Stimulated activated naive CD8-positive, alpha-beta T cell treated with anti-CD3 and anti-CD28 coated beads, Interleukin-15, amount 100 ng/mL, for 72 hours (primary cell): ENCODE data around the gene MSRB1.

Experiments used
- ATAC-seq: fragments of 150-1000 bp; cut with Tn5 transposase; 2 replicates; pipeline ENCODE4 v1.10.0; 2021; ENCODE audit warnings: mild to moderate bottlenecking, moderate library complexity
- DNase-seq, 2 donors: peaks; one replicate each; pipeline ENCODE4 v3.0.0; 2021 to 2022
- H3K27ac Mint-ChIP-seq, 2 donors: one replicate each; pipeline ENCODE4 v1.8.0; 2022; ENCODE audit warnings: mild to moderate bottlenecking in 2 of 2, mixed read lengths in 2 of 2, moderate library complexity in 2 of 2
- H3K27me3 Mint-ChIP-seq: one replicate; pipeline ENCODE4 v1.8.0; 2022; ENCODE audit warnings: mixed read lengths
- H3K4me1 Mint-ChIP-seq: one replicate; pipeline ENCODE4 v1.8.0; 2022; ENCODE audit warnings: mild to moderate bottlenecking, mixed read lengths
- H3K4me3 Mint-ChIP-seq, 2 donors: one replicate each; pipeline ENCODE4 v1.8.0; 2022; ENCODE audit warnings: mild to moderate bottlenecking in 2 of 2, mixed read lengths in 2 of 2, moderate library complexity in 1 of 2
- H3K9me3 Mint-ChIP-seq, 2 donors: one replicate each; pipeline ENCODE4 v1.8.0; 2022; ENCODE audit warnings: mixed read lengths in 2 of 2

MSRB1 gene, protein sequence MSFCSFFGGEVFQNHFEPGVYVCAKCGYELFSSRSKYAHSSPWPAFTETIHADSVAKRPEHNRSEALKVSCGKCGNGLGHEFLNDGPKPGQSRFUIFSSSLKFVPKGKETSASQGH

DNA sequence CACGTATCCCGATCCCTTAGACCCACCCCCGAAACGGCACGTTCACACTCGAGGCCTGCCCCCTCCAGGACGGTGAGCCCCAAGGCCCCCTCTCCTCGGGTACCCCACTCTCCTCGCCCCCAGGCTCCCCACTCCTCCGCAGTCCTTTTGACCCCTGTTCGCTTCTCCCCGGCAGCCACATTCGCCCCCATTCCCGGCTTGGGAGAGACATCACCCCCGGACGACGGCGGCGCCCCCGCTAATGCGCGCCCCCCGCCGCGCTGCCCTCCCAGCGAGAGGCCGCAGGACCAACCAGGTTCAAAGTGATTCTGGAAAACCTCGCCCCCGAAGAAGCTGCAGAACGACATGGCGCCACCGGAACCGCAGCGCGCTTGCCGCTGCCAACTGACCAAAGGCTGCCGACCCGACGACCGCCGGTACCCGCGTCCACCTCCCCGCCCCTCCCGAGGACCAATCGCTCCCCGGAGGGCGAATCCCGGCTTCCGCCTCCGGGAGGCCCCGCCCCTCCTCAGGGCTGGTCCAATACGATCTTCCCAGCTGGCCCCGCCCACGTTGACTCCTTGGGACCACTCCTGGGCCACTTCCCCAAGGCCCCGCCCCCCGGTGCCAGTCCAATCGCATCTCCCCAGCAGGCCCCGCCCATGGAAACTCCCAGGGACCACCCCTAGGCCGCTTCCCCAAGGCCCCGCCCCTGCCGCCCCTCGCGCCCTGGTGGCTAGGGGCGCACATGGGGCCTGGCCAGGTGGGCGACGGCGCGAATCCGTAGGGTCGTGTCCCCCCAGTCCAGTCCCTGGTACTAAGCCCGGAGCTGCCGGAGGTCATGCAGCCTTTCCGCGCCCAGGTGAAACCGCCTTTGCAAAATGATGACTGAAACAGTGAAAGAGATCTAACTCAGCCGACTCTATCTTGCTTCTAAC lies at the start of gene MSRB1:
Gene MSRB1 (minus strand): TSS at position 390 of the 917 bp plus-strand sequence. CDS start 43 bp downstream, at position 347.
- peak within 1 kb of the TSS; percentile 93 to 94 for H3K4me3 Mint-ChIP-seq
- no peaks in the 10 kb centered on the region for H3K9me3 Mint-ChIP-seq
- peaks cover 35% of the 10 kb centered on the region for H3K4me1 Mint-ChIP-seq
- DNase-seq, result peak; percentile 99 to 100
- peak; percentile 97 for ATAC-seq
- no peaks in the 10 kb centered on the region for H3K27me3 Mint-ChIP-seq
- peak within 1 kb of the TSS; percentile 86 to 97 for H3K27ac Mint-ChIP-seq

DNA sequence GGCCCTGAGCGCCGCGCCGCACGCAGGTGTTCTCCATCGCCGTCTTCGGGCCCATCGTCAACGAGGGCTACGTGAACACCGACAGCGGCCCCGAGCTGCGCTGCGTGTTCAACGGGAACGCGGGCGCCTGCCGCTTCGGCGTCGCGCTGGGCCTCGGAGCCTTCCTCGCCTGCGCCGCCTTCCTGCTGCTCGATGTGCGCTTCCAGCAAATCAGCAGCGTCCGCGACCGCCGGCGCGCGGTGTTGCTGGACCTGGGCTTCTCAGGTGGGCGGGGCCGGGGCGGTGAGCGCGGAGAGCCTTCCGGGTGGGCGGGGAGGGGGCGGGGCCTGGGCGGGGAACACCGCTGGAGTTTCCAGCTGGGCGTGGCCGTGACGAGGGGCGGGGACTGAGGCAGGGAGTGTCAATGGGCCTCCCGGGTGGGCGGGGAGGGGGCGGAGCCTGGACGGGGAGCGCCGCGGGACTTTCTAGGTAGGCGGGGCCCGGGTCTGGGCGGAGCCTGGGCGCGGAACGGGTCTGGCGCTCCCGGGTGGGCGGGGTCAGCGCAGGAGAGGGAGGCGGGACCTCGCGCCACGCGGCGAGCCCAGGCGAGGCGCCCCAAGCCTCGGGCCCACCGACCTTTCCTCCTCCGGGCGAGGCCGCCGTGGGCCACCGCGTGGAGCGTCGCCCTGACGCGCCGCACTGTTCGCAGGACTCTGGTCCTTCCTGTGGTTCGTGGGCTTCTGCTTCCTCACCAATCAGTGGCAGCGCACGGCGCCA lies 49.1 kb upstream of the MSRB1 start:
- ATAC-seq (peak; percentile 72), DNase-seq (peak; percentile 94 to 95)
- Mint-ChIP-seq H3K9me3 (no peaks in the 10 kb centered on the region), H3K4me3 (peak overlapping the region; percentile 83 to 89), H3K27me3 (peaks cover 27% of the 10 kb centered on the region), H3K27ac (no peak overlapping the region), H3K4me1 (peaks cover 43% of the 10 kb centered on the region)

DNA sequence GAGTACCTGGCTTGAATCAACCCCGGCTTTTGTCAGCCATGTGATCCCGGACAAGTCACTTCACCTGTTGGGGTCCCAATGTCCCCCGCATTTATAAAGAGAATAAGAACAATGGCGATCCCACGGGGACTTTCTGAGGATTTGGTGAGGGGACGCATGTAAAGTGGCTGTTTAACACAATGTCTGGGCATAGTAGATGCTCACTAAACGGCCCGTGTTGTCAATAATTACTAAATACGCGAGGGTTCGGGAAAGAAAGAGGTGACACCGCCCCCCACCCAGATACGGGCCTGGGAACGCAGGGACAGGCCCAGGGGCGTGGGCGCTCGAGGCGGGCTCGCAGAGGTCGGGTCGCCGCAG lies 48.6 kb upstream of the MSRB1 start:
- DNase-seq, result no peak
- peaks cover 37% of the 10 kb centered on the region for H3K4me1 Mint-ChIP-seq
- H3K27me3 Mint-ChIP-seq, result peaks cover 27% of the 10 kb centered on the region
- H3K9me3 Mint-ChIP-seq, result no peaks in the 10 kb centered on the region
- ATAC-seq, result no peak
- H3K4me3 Mint-ChIP-seq, result peak overlapping the region; percentile 83 to 89
- peak overlapping the region in 1 of 2 donors; percentile 54 for H3K27ac Mint-ChIP-seq

DNA sequence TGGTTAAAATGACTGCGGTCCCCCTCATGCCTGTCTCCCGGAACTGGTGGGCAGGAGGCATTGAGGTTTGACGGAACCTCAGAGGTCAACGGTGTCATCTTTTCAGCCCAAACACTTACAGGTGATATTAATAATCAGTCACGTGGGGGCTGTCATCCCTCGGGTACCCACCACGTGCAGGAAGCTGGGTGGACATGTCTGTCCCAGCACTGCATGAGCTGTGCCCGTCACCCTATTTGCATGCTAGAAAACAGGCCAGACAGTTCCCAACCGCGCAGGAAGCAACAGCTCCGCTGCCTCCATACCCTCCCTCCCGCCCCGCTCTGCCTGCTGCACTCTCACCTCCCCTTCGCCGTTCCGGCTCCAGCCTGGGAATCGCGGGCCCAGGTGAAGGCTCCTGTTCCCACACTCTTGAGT lies 48.1 kb upstream of the MSRB1 start:
- Mint-ChIP-seq H3K27me3 (peaks cover 27% of the 10 kb centered on the region), H3K9me3 (no peaks in the 10 kb centered on the region), H3K4me3 (peak overlapping the region; percentile 83 to 89), H3K4me1 (peaks cover 37% of the 10 kb centered on the region), H3K27ac (peak overlapping the region; percentile 54 to 76)
- DNase-seq, result peak; percentile 59 to 79
- peak; percentile 69 for ATAC-seq

DNA sequence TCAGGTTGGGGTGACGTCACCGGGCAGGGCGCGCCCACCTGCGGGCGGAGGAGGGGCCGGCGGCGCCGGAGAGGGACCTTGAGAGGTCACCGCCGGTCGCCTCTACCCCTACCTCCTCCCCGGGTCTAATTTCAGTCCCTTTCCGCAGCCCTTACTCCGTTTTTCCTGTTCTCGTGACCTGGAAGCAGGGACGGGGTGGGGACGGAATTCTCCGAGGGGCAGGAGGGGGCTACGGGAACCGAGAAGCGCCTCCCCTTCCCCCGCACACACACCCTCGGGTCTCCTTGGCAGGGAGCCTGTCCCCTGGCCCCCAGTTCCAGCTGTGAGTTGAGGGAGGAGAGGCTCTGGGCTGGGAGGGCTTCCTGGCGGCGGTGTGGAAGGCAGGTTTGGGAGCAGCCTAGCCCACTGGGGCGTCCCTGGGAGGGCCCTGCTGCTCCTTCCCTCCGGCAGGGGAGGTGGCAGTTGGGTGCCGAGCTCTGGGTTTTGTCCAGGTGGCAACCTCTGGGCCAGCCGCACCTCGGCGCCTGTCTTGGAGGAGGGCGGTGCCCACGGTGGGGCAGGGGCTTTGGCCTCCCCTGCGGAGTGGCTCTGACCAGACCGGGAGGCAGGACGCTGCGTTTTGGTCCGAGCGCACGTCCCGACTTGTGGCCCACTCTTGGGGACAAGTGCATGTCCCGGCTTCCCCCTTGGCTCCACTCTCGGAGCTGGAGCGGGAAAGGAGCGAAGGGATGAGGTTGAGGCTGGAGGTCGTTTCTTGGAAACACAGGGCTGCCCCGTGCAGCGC lies 47.5 kb upstream of the MSRB1 start:
- Mint-ChIP-seq H3K27ac (peak overlapping the region; percentile 54 to 76), H3K4me3 (peak overlapping the region; percentile 83 to 89), H3K27me3 (peaks cover 27% of the 10 kb centered on the region), H3K4me1 (peaks cover 40% of the 10 kb centered on the region), H3K9me3 (no peaks in the 10 kb centered on the region)
- ATAC-seq (peak; percentile 18), DNase-seq (peak; percentile 43 to 50)

DNA sequence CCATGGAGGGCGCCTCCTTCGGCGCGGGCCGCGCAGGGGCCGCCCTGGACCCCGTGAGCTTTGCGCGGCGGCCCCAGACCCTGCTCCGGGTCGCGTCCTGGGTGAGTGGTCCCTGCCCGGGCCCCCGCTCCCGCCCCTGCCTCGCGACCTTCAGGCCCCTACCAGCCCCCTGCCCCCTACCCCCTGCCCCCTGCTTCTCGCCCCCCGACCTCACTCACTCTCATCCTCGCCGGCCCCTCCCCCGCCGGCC lies 47.0 kb upstream of the MSRB1 start:
- Mint-ChIP-seq H3K27ac (no peak overlapping the region), H3K4me3 (peak overlapping the region; percentile 83 to 89), H3K4me1 (peaks cover 45% of the 10 kb centered on the region), H3K9me3 (no peaks in the 10 kb centered on the region), H3K27me3 (peaks cover 27% of the 10 kb centered on the region)
- DNase-seq (no peak), ATAC-seq (no peak)

DNA sequence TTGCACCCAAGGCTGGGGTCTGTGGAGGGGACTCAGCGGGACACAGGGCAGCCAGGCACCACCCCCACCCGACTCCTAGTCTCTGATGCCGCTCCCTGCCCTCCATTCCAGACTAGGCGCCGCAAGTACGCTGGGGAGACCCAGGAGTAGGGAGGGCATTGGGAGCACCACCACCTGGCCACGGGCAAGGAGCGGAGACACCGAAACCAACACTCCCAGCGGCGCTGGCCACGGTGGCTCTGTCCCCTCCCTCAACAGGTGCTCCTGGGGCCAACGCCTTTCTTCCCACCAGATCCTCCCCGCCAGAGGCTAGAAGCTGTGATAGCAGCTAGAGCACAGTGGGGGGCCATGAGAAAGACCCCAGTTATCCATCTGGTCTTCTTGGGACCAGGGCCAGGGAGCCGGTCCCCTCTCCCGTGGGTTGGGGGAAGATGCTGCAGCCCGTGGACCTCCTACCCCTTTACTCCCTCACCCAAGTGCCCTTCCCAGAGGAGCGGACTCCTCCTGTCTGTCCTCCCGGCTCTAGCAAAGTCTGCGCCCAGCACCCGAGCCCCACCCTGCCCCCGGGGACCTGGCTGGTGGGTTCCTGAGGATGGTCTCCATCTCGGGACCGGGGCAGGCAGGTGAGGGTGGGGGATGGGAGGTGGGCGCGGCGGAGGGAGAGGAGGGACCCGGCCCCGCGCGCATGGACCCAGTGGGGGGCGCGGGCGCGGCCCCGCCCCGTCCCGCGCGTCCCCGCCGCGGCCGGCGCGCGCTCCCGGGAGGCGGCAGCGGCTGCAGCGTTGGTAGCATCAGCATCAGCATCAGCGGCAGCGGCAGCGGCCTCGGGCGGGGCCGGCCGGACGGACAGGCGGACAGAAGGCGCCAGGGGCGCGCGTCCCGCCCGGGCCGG lies 46.5 kb upstream of the MSRB1 start, which contains the start of gene SYNGR3:
Gene SYNGR3 (plus strand): TSS at position 762 of the 892 bp plus-strand sequence. CDS start 133 bp downstream, outside the sequence.
- no peak for DNase-seq
- peak within 1 kb of the TSS in 1 of 2 donors; percentile 62 for H3K27ac Mint-ChIP-seq
- H3K9me3 Mint-ChIP-seq, result no peaks in the 10 kb centered on the region
- H3K27me3 Mint-ChIP-seq, result peaks cover 27% of the 10 kb centered on the region
- ATAC-seq, result no peak
- peak within 1 kb of the TSS; percentile 83 to 89 for H3K4me3 Mint-ChIP-seq
- H3K4me1 Mint-ChIP-seq, result peaks cover 51% of the 10 kb centered on the region

DNA sequence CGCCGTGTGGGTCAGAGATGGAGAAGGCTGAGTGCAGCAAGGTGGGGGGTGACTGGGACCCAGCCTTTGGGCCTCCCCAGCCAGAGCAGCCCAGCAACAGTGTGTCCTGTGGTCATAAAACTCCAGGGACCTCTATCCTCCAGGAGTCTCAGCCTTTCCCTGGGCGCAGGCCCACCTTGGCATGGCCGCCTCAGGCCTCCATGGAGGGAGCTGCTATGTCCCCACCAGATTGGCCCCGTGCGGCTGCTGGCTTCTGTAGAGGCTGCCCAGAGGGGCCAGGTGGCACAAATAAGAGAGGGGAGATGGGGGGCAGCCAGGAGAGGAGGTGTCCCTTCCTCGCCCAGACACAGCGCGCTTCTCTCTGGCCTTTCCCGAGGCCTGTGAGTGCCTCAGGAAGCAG lies 44.2 kb upstream of the MSRB1 start:
- DNase-seq (no peak), ATAC-seq (no peak)
- H3K4me1 Mint-ChIP-seq, result peaks cover 52% of the 10 kb centered on the region
- H3K27me3 Mint-ChIP-seq, result peaks cover 44% of the 10 kb centered on the region
- H3K4me3 Mint-ChIP-seq, result no peak overlapping the region
- H3K27ac Mint-ChIP-seq, result no peak overlapping the region
- no peaks in the 10 kb centered on the region for H3K9me3 Mint-ChIP-seq

DNA sequence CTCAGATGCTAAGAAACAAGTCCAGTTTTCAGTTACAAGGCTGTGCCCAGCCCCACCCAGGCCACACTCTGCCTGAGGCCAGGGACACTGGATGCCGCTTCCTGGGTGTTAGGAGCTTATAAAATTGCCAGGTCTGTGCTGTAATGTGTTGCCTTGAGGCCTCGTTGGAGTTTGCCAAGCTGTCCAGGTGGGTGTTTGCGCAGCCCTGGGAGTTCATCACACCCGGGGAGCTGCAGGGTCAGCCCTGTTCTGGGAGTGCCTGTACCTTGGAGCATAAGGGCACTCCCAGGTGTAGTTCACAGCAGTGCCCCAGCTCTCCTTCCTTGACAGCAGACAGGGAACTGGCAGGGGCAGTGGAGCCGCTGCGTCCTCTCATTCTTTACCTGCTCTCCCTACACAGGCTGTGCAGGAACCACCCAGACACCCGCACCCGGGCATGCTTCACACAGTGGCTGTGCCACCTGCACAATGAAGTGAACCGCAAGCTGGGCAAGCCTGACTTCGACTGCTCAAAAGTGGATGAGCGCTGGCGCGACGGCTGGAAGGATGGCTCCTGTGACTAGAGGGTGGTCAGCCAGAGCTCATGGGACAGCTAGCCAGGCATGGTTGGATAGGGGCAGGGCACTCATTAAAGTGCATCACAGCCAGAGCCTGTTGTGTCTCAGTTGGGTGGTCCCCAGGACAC lies 42.6 kb upstream of the MSRB1 start:
- peaks cover 56% of the 10 kb centered on the region for H3K4me1 Mint-ChIP-seq
- H3K4me3 Mint-ChIP-seq, result peak overlapping the region; percentile 79 to 87
- ATAC-seq, result no peak
- H3K27ac Mint-ChIP-seq, result no peak overlapping the region
- DNase-seq, result no peak
- no peaks in the 10 kb centered on the region for H3K9me3 Mint-ChIP-seq
- H3K27me3 Mint-ChIP-seq, result peaks cover 58% of the 10 kb centered on the region

DNA sequence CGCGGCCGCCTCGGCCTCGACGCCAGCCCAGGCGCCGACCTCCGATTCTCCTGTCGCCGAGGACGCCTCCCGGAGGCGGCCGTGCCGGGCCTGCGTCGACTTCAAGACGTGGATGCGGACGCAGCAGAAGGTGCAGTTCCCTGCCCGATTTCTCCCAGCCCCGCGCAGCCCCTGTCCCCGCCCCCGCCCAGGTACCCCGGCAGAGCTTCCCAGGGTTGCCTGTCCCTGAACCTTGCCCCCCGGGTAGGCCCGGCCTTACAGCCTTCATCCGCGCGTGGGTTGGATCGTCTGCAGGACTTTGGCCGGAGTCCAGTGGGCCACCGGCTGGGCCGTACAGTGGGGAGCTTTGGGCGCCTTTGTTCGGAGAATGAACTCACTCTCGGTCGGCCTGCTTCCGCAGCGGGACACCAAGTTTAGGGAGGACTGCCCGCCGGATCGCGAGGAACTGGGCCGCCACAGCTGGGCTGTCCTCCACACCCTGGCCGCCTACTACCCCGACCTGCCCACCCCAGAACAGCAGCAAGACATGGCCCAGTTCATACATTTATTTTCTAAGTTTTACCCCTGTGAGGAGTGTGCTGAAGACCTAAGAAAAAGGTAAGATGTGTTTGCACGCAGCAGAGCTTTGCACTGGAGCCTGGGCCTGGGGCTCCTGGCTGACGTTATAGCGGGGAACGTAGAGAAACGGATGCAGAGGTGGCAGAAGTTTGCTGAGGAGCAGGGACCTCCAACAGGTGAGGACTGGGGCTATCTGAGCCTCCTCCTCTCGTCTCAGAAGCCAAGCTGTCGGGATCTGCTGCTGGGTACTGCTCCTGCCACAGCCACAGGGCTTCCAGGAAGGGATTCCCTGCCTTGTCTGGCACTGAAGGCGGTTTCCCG lies 41.6 kb upstream of the MSRB1 start:
- DNase-seq (no peak), ATAC-seq (peak; percentile 32)
- Mint-ChIP-seq H3K27me3 (peaks cover 62% of the 10 kb centered on the region), H3K4me3 (peak overlapping the region; percentile 79 to 87), H3K4me1 (peaks cover 61% of the 10 kb centered on the region), H3K27ac (peak overlapping the region in 1 of 2 donors; percentile 57), H3K9me3 (no peaks in the 10 kb centered on the region)

DNA sequence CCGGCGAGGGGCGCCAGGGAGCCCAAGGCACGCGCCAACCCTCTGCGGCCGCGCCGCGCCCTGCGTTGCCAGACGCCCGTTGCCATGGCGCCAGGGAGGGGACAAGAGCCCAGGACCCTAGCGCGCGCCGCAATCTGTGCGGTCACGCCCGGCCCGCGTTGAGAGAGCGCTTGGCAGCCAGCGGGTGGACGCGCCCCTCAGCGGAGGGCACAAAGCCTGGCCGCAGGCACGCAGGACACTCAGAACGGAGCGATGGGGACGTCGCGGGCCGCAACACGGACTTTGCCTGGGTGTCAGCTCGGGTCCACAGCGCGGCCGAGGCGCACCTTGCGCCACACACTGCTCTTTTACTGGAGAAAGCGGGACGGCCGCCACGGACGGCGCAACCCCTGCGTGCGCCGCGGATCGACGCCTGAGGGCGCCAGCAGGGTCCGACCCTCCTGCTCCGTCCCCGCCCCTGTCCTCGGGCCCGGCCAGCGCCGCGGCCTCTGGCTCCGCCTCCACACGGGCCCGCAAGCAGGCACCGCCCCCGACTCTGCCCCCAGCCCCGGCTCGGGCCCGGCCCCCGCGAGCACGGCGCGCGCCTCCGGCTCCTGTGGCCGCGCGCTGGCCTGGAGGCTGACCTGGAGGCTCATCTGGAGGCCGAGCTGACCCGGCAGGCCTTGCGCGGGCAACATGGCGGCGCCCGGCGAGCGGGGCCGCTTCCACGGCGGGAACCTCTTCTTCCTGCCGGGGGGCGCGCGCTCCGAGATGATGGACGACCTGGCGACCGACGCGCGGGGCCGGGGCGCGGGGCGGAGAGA lies 40.7 kb upstream of the MSRB1 start, which contains the start of gene GFER:
Gene GFER (plus strand): TSS at position 650 of the 803 bp plus-strand sequence. CDS start 26 bp downstream, at position 676.
- Mint-ChIP-seq H3K27me3 (peaks cover 56% of the 10 kb centered on the region), H3K4me3 (peak within 1 kb of the TSS; percentile 79 to 87), H3K27ac (peak within 1 kb of the TSS; percentile 57 to 71), H3K4me1 (peaks cover 53% of the 10 kb centered on the region), H3K9me3 (no peaks in the 10 kb centered on the region)
- ATAC-seq (peak; percentile 84), DNase-seq (peak; percentile 82 to 84)

DNA sequence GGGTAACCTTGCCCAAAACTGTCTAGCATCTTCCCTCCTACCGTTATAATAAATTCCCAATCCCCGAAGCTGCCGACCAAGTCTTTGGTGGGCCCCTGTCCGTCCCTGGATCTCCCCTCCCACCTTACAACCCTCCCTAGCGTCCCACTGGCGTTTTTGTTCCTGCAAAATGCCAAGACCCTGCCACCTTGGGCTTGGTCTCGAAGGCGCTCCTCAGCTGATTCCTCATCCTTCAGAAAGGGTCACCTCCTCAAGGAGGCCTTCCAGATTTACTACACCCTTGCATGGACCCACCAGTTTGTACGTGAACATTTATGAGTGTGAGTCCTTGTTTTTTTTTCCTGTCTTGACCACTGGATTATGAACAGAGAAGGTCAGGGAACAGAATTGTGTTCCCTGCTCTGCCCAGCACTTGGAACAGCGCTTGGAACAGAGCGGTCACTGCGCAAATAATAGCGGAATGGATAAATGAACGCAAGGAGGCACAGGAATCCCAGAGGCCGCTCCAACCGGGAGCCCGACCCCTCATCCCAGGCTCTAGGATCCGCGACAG lies 40.1 kb upstream of the MSRB1 start:
- Mint-ChIP-seq H3K27ac (no peak overlapping the region), H3K4me1 (peaks cover 53% of the 10 kb centered on the region), H3K4me3 (peak overlapping the region; percentile 79 to 87), H3K9me3 (no peaks in the 10 kb centered on the region), H3K27me3 (peaks cover 49% of the 10 kb centered on the region)
- DNase-seq (no peak), ATAC-seq (no peak)
